Left lung (tissue), 10 donors: ENCODE results near the gene PLEKHA4. TPM values are rescaled to one million over a fixed set of nuclear protein-coding genes. Genes with fewer than 3 reads are reported as not detected.

Source experiments
- ATAC-seq: fragments of 200-7000 bp; cut with Tn5 transposase; one replicate; pipeline ENCODE4 v1.9.1; 2020; ENCODE audit warnings: moderate library complexity
- DNase-seq, 4 donors: peaks; one replicate each; pipeline ENCODE4 v3.0.0-alpha.2; 2013 to 2020
- H3K27ac ChIP-seq, 2 donors: fragments of 200-600 bp; sonication (generic) in 1 of 2; one replicate each; pipeline versions ENCODE4 v1.5.0 to v1.8.0; 2020 to 2021
- H3K27me3 ChIP-seq, 2 donors: fragments of 200-600 bp; sonication (generic) in 1 of 2; one replicate each; pipeline versions ENCODE4 v1.5.0 to v1.8.0; 2020 to 2021
- H3K36me3 ChIP-seq, 2 donors: fragments of 200-600 bp; sonication (generic) in 1 of 2; one replicate each; pipeline versions ENCODE4 v1.5.0 to v1.8.0; 2020 to 2021
- H3K4me1 ChIP-seq, 2 donors: fragments of 200-600 bp; one replicate each; pipeline ENCODE4 v1.8.0; 2021
- H3K4me3 ChIP-seq, 2 donors: fragments of 200-600 bp; sonication (generic) in 1 of 2; one replicate each; pipeline versions ENCODE4 v1.5.0 to v1.8.0; 2020 to 2021; ENCODE audit warnings: mild to moderate bottlenecking in 1 of 2
- H3K9me3 ChIP-seq, 2 donors: fragments of 200-600 bp; sonication (generic) in 1 of 2; one replicate each; pipeline versions ENCODE4 v1.5.0 to v1.8.0; 2020 to 2021
- CTCF ChIP-seq, 2 donors: fragments of 200-600 bp; sonication (generic) in 1 of 2; IDR thresholded peaks; one replicate each; pipeline versions ENCODE4 v1.5.0 to v1.8.0; 2021; ENCODE audit warnings: antibody characterized with exemption in 2 of 2
- intact Hi-C, 2 donors: fragments of 100-400 bp; cut with DNase I; formaldehyde crosslinking; loops; one replicate each; pipeline versions ENCODE4 v1.11.2 to v1.14.2; 2022
- polyA plus RNA-seq, 6 donors: library from polyadenylated mRNA; unstranded; fragments of 120-200 nt; gene quantifications; one replicate each; pipeline ENCODE4 v1.2.1, GENCODE V29; 2013; ENCODE audit not compliant: insufficient read length in 6 of 6
- total RNA-seq, 2 donors: library from RNA; stranded (reverse); fragmentation: NEBNext Ultra II Directional; extraction: Animal tissue kit (Norgen Biotek cat#: 25700); gene quantifications; one replicate each; pipeline ENCODE4 v1.2.1, GENCODE V29; 2021
- donor health status: DM: no; HTN: yes; CAD: no.
- donor health status: DM: no; HTN: no; CAD: no.

PLEKHA4 gene
- total and polyA plus RNA-seq, 8 donors = 14.4 to 37.3 (median 18.7) TPM

- H3K9me3 ChIP-seq = no peaks in the 10 kb centered on the region
- H3K27me3 ChIP-seq = no peaks in the 10 kb centered on the region
- peaks cover 0 to 12% of the 10 kb centered on the region in 2 donors for H3K4me1 ChIP-seq
- TF ChIP-seq CTCF (IDR thresholded peaks at IDR 0.05) = no peak
- H3K4me3 ChIP-seq = no peak overlapping the region
- no peaks in the 10 kb centered on the region for H3K36me3 ChIP-seq
- intact Hi-C loops = no loop called here
- peak overlapping the region; percentile 13 to 59 for H3K27ac ChIP-seq
- DNase-seq (no peak), ATAC-seq (no peak)
Observed at GRCh38 chr19:48817585-48818124, 50.8 kb downstream of the PLEKHA4 start.

- H3K9me3 ChIP-seq = no peaks in the 10 kb centered on the region
- DNase-seq = peak in 1 of 4 donors; percentile 43
- intact Hi-C loops = no loop called here
- H3K4me1 ChIP-seq = peaks cover 0 to 28% of the 10 kb centered on the region in 2 donors
- no peak overlapping the region for H3K4me3 ChIP-seq
- H3K27me3 ChIP-seq = peaks cover 0 to 10% of the 10 kb centered on the region in 2 donors
- TF ChIP-seq CTCF (IDR thresholded peaks at IDR 0.05) = no peak
- peak overlapping the region in 1 of 2 donors; percentile 13 for H3K27ac ChIP-seq
- peak; percentile 2 for ATAC-seq
- no peaks in the 10 kb centered on the region for H3K36me3 ChIP-seq
Observed at GRCh38 chr19:48815870-48816501, 52.4 kb downstream of the PLEKHA4 start.

GRCh38 chr19:48814895-48815294 is 53.5 kb downstream of the PLEKHA4 start:
- Histone ChIP-seq H3K27me3 (peaks cover 0 to 10% of the 10 kb centered on the region in 2 donors), H3K9me3 (no peaks in the 10 kb centered on the region), H3K4me1 (peaks cover 0 to 37% of the 10 kb centered on the region in 2 donors), H3K4me3 (no peak overlapping the region), H3K27ac (no peak overlapping the region), H3K36me3 (no peaks in the 10 kb centered on the region)
- DNase-seq (no peak), ATAC-seq (no peak)
- no peak for TF ChIP-seq CTCF (IDR thresholded peaks at IDR 0.05)
- intact Hi-C loops = no loop called here

GRCh38 chr19:48813123-48813913 is 55.1 kb downstream of the PLEKHA4 start:
- peaks cover 0 to 36% of the 10 kb centered on the region in 2 donors for H3K4me1 ChIP-seq
- no peak for ATAC-seq
- H3K9me3 ChIP-seq = no peaks in the 10 kb centered on the region
- no peaks in the 10 kb centered on the region for H3K36me3 ChIP-seq
- no peak for TF ChIP-seq CTCF (IDR thresholded peaks at IDR 0.05)
- no peak for DNase-seq
- H3K27me3 ChIP-seq = peaks cover 0 to 10% of the 10 kb centered on the region in 2 donors
- no peak overlapping the region for H3K4me3 ChIP-seq
- intact Hi-C loops = no loop called here
- peak overlapping the region; percentile 77 for H3K27ac ChIP-seq
